Embryonic facial prominence (tissue), 1 donor: ENCODE data around the gene CACNA1E.

Experiments used
- DNase-seq: peaks from one replicate; pipeline ENCODE4 v3.0.0-alpha.2; 2016; ENCODE audit errors: extremely low spot score

The CACNA1E gene

GRCh38 chr1:181583598-181583997 is 100.3 kb downstream of the CACNA1E start:
- DNase-seq = no peak

- DNase-seq = no peak
Measured at GRCh38 chr1:181587870-181588438, 104.6 kb downstream of the CACNA1E start.

- DNase-seq = no peak
Measured at GRCh38 chr1:181588631-181589030, 105.3 kb downstream of the CACNA1E start.

- DNase-seq = no peak
Measured at GRCh38 chr1:181592255-181592859, 109.0 kb downstream of the CACNA1E start.

GRCh38 chr1:181593042-181593441 is 109.7 kb downstream of the CACNA1E start:
- DNase-seq = no peak

GRCh38 chr1:181594553-181594952 is 111.2 kb downstream of the CACNA1E start:
- DNase-seq = no peak

GRCh38 chr1:181595234-181595633 is 111.9 kb downstream of the CACNA1E start:
- DNase-seq = no peak

GRCh38 chr1:181601186-181601950 is 118.1 kb downstream of the CACNA1E start:
- no peak for DNase-seq

- no peak for DNase-seq
Measured at GRCh38 chr1:181603735-181604410, 120.6 kb downstream of the CACNA1E start.

GRCh38 chr1:181604482-181605249 is 121.3 kb downstream of the CACNA1E start:
- DNase-seq = no peak

- DNase-seq = no peak
Measured at GRCh38 chr1:181607524-181607923, 124.2 kb downstream of the CACNA1E start.

GRCh38 chr1:181608386-181608785 is 125.1 kb downstream of the CACNA1E start:
- DNase-seq = no peak

GRCh38 chr1:181608948-181609347 is 125.6 kb downstream of the CACNA1E start:
- DNase-seq = no peak

- DNase-seq = no peak
Measured at GRCh38 chr1:181612100-181612499, 128.8 kb downstream of the CACNA1E start.

- DNase-seq = no peak
Measured at GRCh38 chr1:181618559-181618958, 135.2 kb downstream of the CACNA1E start.

GRCh38 chr1:181620183-181620582 is 136.9 kb downstream of the CACNA1E start:
- no peak for DNase-seq

- no peak for DNase-seq
Measured at GRCh38 chr1:181623850-181624249, 140.5 kb downstream of the CACNA1E start.

GRCh38 chr1:181626279-181626938 is 143.1 kb downstream of the CACNA1E start:
- DNase-seq = no peak

GRCh38 chr1:181630398-181630797 is 147.1 kb downstream of the CACNA1E start:
- no peak for DNase-seq

- no peak for DNase-seq
Measured at GRCh38 chr1:181630838-181631237, 147.5 kb downstream of the CACNA1E start.

GRCh38 chr1:181632492-181632891 is 149.2 kb downstream of the CACNA1E start:
- no peak for DNase-seq
